Ishikawa (cell line): Measurements from ENCODE around the gene NELL1.

ENCODE experiments used
- CEBPB ChIP-seq: IDR thresholded peaks from 2 replicates; pipeline ENCODE4 v1.6.1; 2012
- EGR1 ChIP-seq: IDR thresholded peaks from 2 replicates; pipeline ENCODE4 v1.6.1; 2012
- EP300 ChIP-seq: IDR thresholded peaks from 2 replicates; pipeline ENCODE4 v1.6.1; 2012; ENCODE audit warnings: borderline replicate concordance
- NFIC ChIP-seq: IDR thresholded peaks from 2 replicates; pipeline ENCODE4 v1.6.1; 2012
- RAD21 ChIP-seq: IDR thresholded peaks from 2 replicates; pipeline ENCODE4 v1.6.1; 2012; ENCODE audit warnings: low read depth
- TAF1 ChIP-seq: IDR thresholded peaks from 2 replicates; pipeline ENCODE4 v1.6.1; 2012; ENCODE audit warnings: low read depth, mild to moderate bottlenecking
- TCF12 ChIP-seq: IDR thresholded peaks from 2 replicates; pipeline ENCODE4 v1.6.1; 2012; ENCODE audit warnings: low read depth
- TEAD4 ChIP-seq: IDR thresholded peaks from 2 replicates; pipeline ENCODE4 v1.6.1; 2012
- YY1 ChIP-seq: IDR thresholded peaks from 2 replicates; pipeline ENCODE4 v1.6.1; 2012; ENCODE audit warnings: low read depth
- ZBTB7A ChIP-seq: IDR thresholded peaks from 2 replicates; pipeline ENCODE4 v1.6.1; 2012; ENCODE audit warnings: low read depth
- TF ChIP-seq, protein P1 (sequence below): IDR thresholded peaks from 2 replicates; pipeline ENCODE4 v1.6.1; 2012
- TF ChIP-seq, protein P2 (sequence below): IDR thresholded peaks from 2 replicates; pipeline ENCODE4 v1.6.1; 2012

DNA sequence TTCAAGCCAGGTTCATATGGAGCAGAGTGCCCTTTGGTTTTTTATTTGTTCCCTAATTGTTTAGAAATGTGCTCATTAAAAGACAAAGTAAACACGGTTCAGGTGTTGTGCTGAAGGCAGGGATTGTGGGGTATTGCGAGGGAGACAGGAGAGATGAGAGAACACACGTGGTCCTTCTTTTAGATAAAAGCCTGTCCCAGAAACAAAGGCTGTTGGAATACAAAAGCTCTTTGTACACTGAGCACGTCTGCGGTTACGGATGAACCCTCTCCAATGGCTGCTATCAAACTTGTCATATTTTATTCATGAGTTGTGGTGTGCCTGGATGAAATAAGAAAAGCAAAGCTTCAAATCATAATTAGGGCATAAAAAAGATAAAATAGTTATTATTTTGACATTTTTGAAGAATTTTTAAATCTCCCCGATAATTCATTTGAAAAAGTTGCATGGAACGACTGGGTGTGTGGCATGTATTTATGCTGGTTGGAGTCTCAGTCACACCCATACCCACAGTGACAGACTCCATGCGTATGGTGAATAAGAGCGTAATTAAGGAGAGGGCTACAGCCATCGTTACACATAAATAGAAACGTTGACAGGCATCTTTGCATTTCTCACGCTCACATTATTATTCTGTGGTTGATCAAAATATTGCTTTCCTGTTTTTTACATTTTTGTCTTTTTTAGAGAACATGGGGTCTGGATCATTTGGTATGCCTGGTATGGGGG lies 92.9 kb downstream of the NELL1 start:
- TF ChIP-seq NFIC: no peak
- no peak for TF ChIP-seq TAF1
- TF ChIP-seq, protein P1, sequence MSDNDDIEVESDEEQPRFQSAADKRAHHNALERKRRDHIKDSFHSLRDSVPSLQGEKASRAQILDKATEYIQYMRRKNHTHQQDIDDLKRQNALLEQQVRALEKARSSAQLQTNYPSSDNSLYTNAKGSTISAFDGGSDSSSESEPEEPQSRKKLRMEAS: no peak
- TF ChIP-seq EP300: no peak
- no peak for TF ChIP-seq ZBTB7A
- TF ChIP-seq, protein P2, sequence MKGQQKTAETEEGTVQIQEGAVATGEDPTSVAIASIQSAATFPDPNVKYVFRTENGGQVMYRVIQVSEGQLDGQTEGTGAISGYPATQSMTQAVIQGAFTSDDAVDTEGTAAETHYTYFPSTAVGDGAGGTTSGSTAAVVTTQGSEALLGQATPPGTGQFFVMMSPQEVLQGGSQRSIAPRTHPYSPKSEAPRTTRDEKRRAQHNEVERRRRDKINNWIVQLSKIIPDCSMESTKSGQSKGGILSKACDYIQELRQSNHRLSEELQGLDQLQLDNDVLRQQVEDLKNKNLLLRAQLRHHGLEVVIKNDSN: no peak
- TF ChIP-seq TCF12: no peak
- no peak for TF ChIP-seq RAD21
- TF ChIP-seq TEAD4: no peak
- TF ChIP-seq EGR1: no peak
- no peak for TF ChIP-seq CEBPB
- TF ChIP-seq YY1: no peak
